H1 (cell line): ENCODE measurements around the gene EMC1. TPM values are rescaled to one million over a fixed set of nuclear protein-coding genes. Genes with fewer than 3 reads are reported as not detected.

Experiments
- CTCF ChIA-PET: fragments of 300-600 bp; sonication (Branson Sonifier 250); formaldehyde crosslinking; loops from one replicate; lab custom pipeline; 2021; ENCODE audit not compliant: partially characterized antibody; lab: Charles Lee
- POLR2A ChIA-PET: fragments of 300-600 bp; sonication (Branson Sonifier 250); formaldehyde crosslinking; loops from one replicate; lab custom pipeline; 2021; ENCODE audit warnings: inconsistent platforms; ENCODE audit not compliant: partially characterized antibody; lab: Charles Lee
- DNase-seq, 2 experiments: peaks; one replicate each; pipeline versions ENCODE4 v3.0.0 to v3.0.0-alpha.2; 2010 to 2022; ENCODE audit warnings: low spot score in 2 of 2, low read depth in 1 of 2, mixed read lengths in 1 of 2
- FAIRE-seq: peaks from 2 replicates; lab custom pipeline; 2011; peaks lifted over from hg19 to GRCh38; lab: Jason Lieb, UNC
- H2AFZ ChIP-seq: 2 replicates; pipeline ENCODE4 v1.8.1; 2012; ENCODE audit warnings: low read length, inconsistent platforms
- H2AK5ac ChIP-seq: 2 replicates; pipeline ENCODE4 v1.6.1; 2013; ENCODE audit warnings: low read depth, low read length
- H2BK120ac ChIP-seq: replicated peaks from 2 replicates; pipeline ENCODE3; 2013; ENCODE audit warnings: low read depth, low read length, inconsistent platforms
- H2BK12ac ChIP-seq: 2 replicates; pipeline ENCODE4 v1.6.1; 2013; ENCODE audit warnings: low read depth, low read length
- H2BK15ac ChIP-seq: 2 replicates; pipeline ENCODE4 v1.6.1; 2013; ENCODE audit warnings: low read length
- H2BK20ac ChIP-seq: 2 replicates; pipeline ENCODE4 v1.6.1; 2013; ENCODE audit warnings: low read length
- H2BK5ac ChIP-seq: 2 replicates; pipeline ENCODE4 v1.6.1; 2013; ENCODE audit warnings: low read depth, low read length
- H3K14ac ChIP-seq: 2 replicates; pipeline ENCODE4 v1.6.1; 2013; ENCODE audit warnings: inconsistent platforms; ENCODE audit not compliant: insufficient read length
- H3K18ac ChIP-seq: 2 replicates; pipeline ENCODE4 v1.6.1; 2013; ENCODE audit warnings: low read length; ENCODE audit errors: extremely low read depth
- H3K23ac ChIP-seq: 2 replicates; pipeline ENCODE4 v1.6.1; 2013; ENCODE audit warnings: inconsistent platforms; ENCODE audit not compliant: insufficient read length
- H3K23me2 ChIP-seq: 2 replicates; pipeline ENCODE4 v1.6.1; 2013; ENCODE audit warnings: low read depth, low read length
- H3K27ac ChIP-seq: 2 replicates; pipeline ENCODE4 v1.6.1; 2011; ENCODE audit warnings: low read depth, low read length, inconsistent platforms
- H3K27me3 ChIP-seq, 4 experiments: replicated peaks in 1 of 4; 1 replicate in 1 of 4; 2 replicates in 3 of 4; pipeline versions ENCODE4 v1.6.1 to v1.8.1; 2011 to 2013; ENCODE audit warnings: low read length in 3 of 4, mild to moderate bottlenecking in 3 of 4, inconsistent platforms in 2 of 4, mixed read lengths in 2 of 4, moderate library complexity in 1 of 4; ENCODE audit not compliant: control insufficient read depth in 3 of 4, insufficient read depth in 3 of 4; ENCODE audit errors: extremely low read depth in 1 of 4
- H3K36me3 ChIP-seq, 4 experiments: 2 replicates each; pipeline versions ENCODE4 v1.6.1 to v1.8.1; 2011 to 2013; ENCODE audit warnings: mild to moderate bottlenecking in 4 of 4, low read length in 3 of 4, moderate library complexity in 2 of 4, control low read depth in 1 of 4, inconsistent platforms in 1 of 4; ENCODE audit not compliant: insufficient read depth in 4 of 4, control insufficient read depth in 2 of 4
- H3K4ac ChIP-seq: replicated peaks from 2 replicates; pipeline ENCODE3; 2013; ENCODE audit warnings: low read length, low read depth, mixed read lengths, inconsistent platforms; ENCODE audit not compliant: insufficient read length
- H3K4me1 ChIP-seq, 4 experiments: replicated peaks in 1 of 4; 1 replicate in 1 of 4; 2 replicates in 3 of 4; pipeline versions ENCODE4 v1.6.1 to v1.8.1; 2011 to 2013; ENCODE audit warnings: low read length in 3 of 4, inconsistent platforms in 2 of 4, mixed read lengths in 1 of 4; ENCODE audit not compliant: insufficient read depth in 4 of 4, control insufficient read depth in 3 of 4
- H3K4me2 ChIP-seq, 2 experiments: 2 replicates each; pipeline versions ENCODE4 v1.6.1 to v1.8.1; 2011 to 2013; ENCODE audit warnings: low read depth in 2 of 2, low read length in 2 of 2, control low read depth in 1 of 2, inconsistent platforms in 1 of 2, mild to moderate bottlenecking in 1 of 2; ENCODE audit not compliant: insufficient read depth in 1 of 2
- H3K4me3 ChIP-seq, 4 experiments: fragments of 200-600, 300-600 bp in 1 of 4; sonication (generic), shearing (Covaris generic), sonication (Bioruptor Twin) in 1 of 4; 2 replicates each; pipeline versions ENCODE4 v1.5.1 to v1.8.1; 2011 to 2016; ENCODE audit warnings: low read length in 4 of 4, low read depth in 3 of 4, control low read depth in 2 of 4, inconsistent platforms in 2 of 4, mild to moderate bottlenecking in 2 of 4, mixed read lengths in 1 of 4, moderate library complexity in 1 of 4; ENCODE audit not compliant: insufficient read depth in 2 of 4; ENCODE audit errors: extremely low read depth in 1 of 4
- H3K56ac ChIP-seq: replicated peaks from 2 replicates; pipeline ENCODE3; 2013; ENCODE audit warnings: low read depth, mild to moderate bottlenecking, mixed read lengths, low read length, inconsistent platforms; ENCODE audit not compliant: insufficient read length
- H3K79me1 ChIP-seq: 2 replicates; pipeline ENCODE4 v1.6.1; 2013; ENCODE audit warnings: low read depth, low read length, control low read depth
- H3K79me2 ChIP-seq, 2 experiments: 2 replicates each; pipeline versions ENCODE4 v1.6.1 to v1.8.1; 2012 to 2013; ENCODE audit warnings: low read length in 2 of 2, mild to moderate bottlenecking in 2 of 2, inconsistent platforms in 1 of 2; ENCODE audit not compliant: insufficient read depth in 2 of 2, control insufficient read depth in 1 of 2
- H3K9ac ChIP-seq, 4 experiments: replicated peaks in 1 of 4; 1 replicate in 1 of 4; 2 replicates in 3 of 4; pipeline versions ENCODE4 v1.6.1 to v1.8.1; 2011 to 2013; ENCODE audit warnings: low read depth in 3 of 4, low read length in 3 of 4, control low read depth in 2 of 4, mild to moderate bottlenecking in 2 of 4, moderate library complexity in 2 of 4, inconsistent platforms in 1 of 4; ENCODE audit errors: extremely low read depth in 1 of 4
- H3K9me3 ChIP-seq, 2 experiments: 2 replicates each; pipeline versions ENCODE4 v1.6.1 to v1.8.1; 2012 to 2013; ENCODE audit warnings: mild to moderate bottlenecking in 2 of 2, moderate library complexity in 2 of 2, control low read depth in 1 of 2, inconsistent platforms in 1 of 2, low read depth in 1 of 2, low read length in 1 of 2, mixed read lengths in 1 of 2; ENCODE audit not compliant: insufficient read depth in 2 of 2
- H4K20me1 ChIP-seq, 2 experiments: replicated peaks in 1 of 2; 2 replicates each; pipeline versions ENCODE3 to v1.8.1; 2011 to 2013; ENCODE audit warnings: inconsistent platforms in 2 of 2, low read length in 2 of 2, mild to moderate bottlenecking in 1 of 2; ENCODE audit not compliant: insufficient read depth in 2 of 2, control insufficient read depth in 1 of 2
- H4K5ac ChIP-seq: 2 replicates; pipeline ENCODE4 v1.6.1; 2013; ENCODE audit warnings: low read length, low read depth, mixed read lengths, inconsistent platforms; ENCODE audit not compliant: insufficient read length
- H4K8ac ChIP-seq: 2 replicates; pipeline ENCODE4 v1.8.0; 2013; ENCODE audit warnings: mild to moderate bottlenecking, moderate library complexity, low read length, inconsistent platforms; ENCODE audit not compliant: insufficient read depth; ENCODE audit errors: extremely low read depth
- H4K91ac ChIP-seq: replicated peaks from 2 replicates; pipeline ENCODE3; 2013; ENCODE audit warnings: low read length, mixed read lengths, inconsistent platforms; ENCODE audit not compliant: insufficient read length
- CTCF ChIP-seq, 3 experiments: IDR thresholded peaks; 1 replicate in 2 of 3; 2 replicates in 1 of 3; pipeline versions ENCODE4 v1.5.1 to v1.6.1; 2011; ENCODE audit warnings: low read length in 3 of 3, mild to moderate bottlenecking in 3 of 3, inconsistent platforms in 2 of 3, low read depth in 1 of 3, moderate library complexity in 1 of 3; ENCODE audit not compliant: insufficient read depth in 1 of 3; ENCODE audit errors: control extremely low read depth in 1 of 3
- GTF2F1 ChIP-seq: IDR thresholded peaks from 2 replicates; pipeline ENCODE4 v1.6.1; 2012; ENCODE audit warnings: low read depth, low read length, improper control_type of control experiment, borderline replicate concordance
- NANOG ChIP-seq: IDR thresholded peaks from 2 replicates; pipeline ENCODE4 v1.6.1; 2011; ENCODE audit warnings: low read length, low read depth, mild to moderate bottlenecking, inconsistent platforms; ENCODE audit not compliant: insufficient read depth, poor library complexity, severe bottlenecking
- NRF1 ChIP-seq: IDR thresholded peaks from 2 replicates; pipeline ENCODE4 v1.6.1; 2011; ENCODE audit warnings: mild to moderate bottlenecking, low read depth, low read length, improper control_type of control experiment
- POU5F1 ChIP-seq: IDR thresholded peaks from 2 replicates; pipeline ENCODE4 v1.6.1; 2011; ENCODE audit warnings: low read depth, mild to moderate bottlenecking, low read length, moderate library complexity
- RFX5 ChIP-seq: IDR thresholded peaks from 2 replicates; pipeline ENCODE4 v1.6.1; 2011; ENCODE audit warnings: low read depth, low read length, improper control_type of control experiment, borderline replicate concordance
- RNF2 ChIP-seq: fragments of 200-900, 300-1000 bp; sonication (generic); IDR thresholded peaks from 2 replicates; pipeline ENCODE4 v1.7.1; 2016; ENCODE audit warnings: borderline replicate concordance, low read depth, mild to moderate bottlenecking, antibody characterized with exemption, low read length; ENCODE audit not compliant: poor library complexity, severe bottlenecking; ENCODE audit errors: missing control alignments
- TAF1 ChIP-seq: IDR thresholded peaks from 2 replicates; pipeline ENCODE4 v1.6.1; 2011; ENCODE audit warnings: mild to moderate bottlenecking, low read depth, low read length
- TEAD4 ChIP-seq: IDR thresholded peaks from 2 replicates; pipeline ENCODE4 v1.6.1; 2012; ENCODE audit warnings: low read depth, low read length, inconsistent platforms, mixed read lengths
- polyA plus RNA-seq, 7 experiments: library from polyadenylated mRNA; depleted of rRNA in 3 of 7; stranded (reverse) in 5 of 7; unstranded in 2 of 7; fragments of >200 nt in 5 of 7; fragments of 200-250 nt in 2 of 7; gene quantifications; 1 replicate in 5 of 7; 2 replicates in 1 of 7; 4 replicates in 1 of 7; pipeline versions ENCODE4 v1.2.1 to v1.2.3, GENCODE V29; 2011 to 2013; ENCODE audit warnings: missing spikeins in 2 of 7, mixed read lengths in 2 of 7
- total RNA-seq: library from RNA; stranded (reverse); fragmentation: NEBNext Ultra II Directional; extraction: Animal tissue kit (Norgen Biotek cat#: 25700); gene quantifications from 2 replicates; pipeline ENCODE4 v1.2.1, GENCODE V29; 2021

Gene EMC1
- total and polyA plus RNA-seq, 2 of the 8 experiments (the other 6 are each of a cell fraction or from before 2014, with no cell fraction given): 51.0 to 53.5 TPM

- Histone ChIP-seq H3K79me1 (no peaks in the 10 kb centered on the region), H3K9me3 (no peaks in the 10 kb centered on the region), H2AFZ (no peak overlapping the region), H3K23me2 (peaks cover 4% of the 10 kb centered on the region; the same call in 1 of the 2 replicates), H4K20me1 (peaks cover 0 to 7% of the 10 kb centered on the region in 2 experiments), H3K27ac (no peak overlapping the region), H3K56ac (no peak overlapping the region), H2BK5ac (no peak overlapping the region), H2BK15ac (no peak overlapping the region), H3K4ac (no peak overlapping the region), H3K9ac (no peak overlapping the region), H3K79me2 (peaks cover 0 to 5% of the 10 kb centered on the region in 2 experiments; a peak in 1 of 4 replicates), H3K4me3 (no peak overlapping the region), H3K36me3 (peaks cover 27 to 86% (median 64%) of the 10 kb centered on the region in 4 experiments), H3K4me2 (no peak overlapping the region), H2BK12ac (no peak overlapping the region), H2BK120ac (no peak overlapping the region), H3K27me3 (no peaks in the 10 kb centered on the region), H3K14ac (no peak overlapping the region), H4K5ac (no peak overlapping the region), H3K4me1 (peaks cover 0 to 2% (median 0%) of the 10 kb centered on the region in 4 experiments; a peak in 1 of 7 replicates), H2BK20ac (no peak overlapping the region), H4K91ac (no peak overlapping the region), H2AK5ac (no peak overlapping the region), H3K18ac (no peak overlapping the region), H4K8ac (no peak overlapping the region), H3K23ac (no peak overlapping the region)
- CTCF ChIA-PET: no interaction called here
- TF ChIP-seq GTF2F1 (no peak), RNF2 (no peak), POU5F1 (no peak), TAF1 (no peak), RFX5 (no peak), TEAD4 (no peak), CTCF (IDR thresholded peaks at IDR 0.05; ENCODE audit: control extremely low read depth in 1 of 3, insufficient read depth in 1 of 3, low read depth in 1 of 3, low read length in 3 of 3) (no peak), NANOG (no peak), NRF1 (no peak)
- POLR2A ChIA-PET: interaction anchor here (1.0 kb wide), 1 partner anchor 39 kb away, joined by 4 read pairs; no protein-coding TSS in a partner anchor
- FAIRE-seq (no peak), DNase-seq (no peak)
These were observed 63.5 kb downstream of the EMC1 start for GRCh38 chr1:19187852-19188251.
